Vagina (tissue), 2 donors: Measurements from ENCODE around the gene FUT7. TPM values are rescaled to one million over a fixed set of nuclear protein-coding genes. Genes with fewer than 3 reads are reported as not detected.

Experiments
- DNase-seq, 2 donors: peaks; one replicate each; pipeline ENCODE4 v3.0.0-alpha.2; 2017; ENCODE audit errors: extremely low spot score in 2 of 2
- H3K27ac ChIP-seq: fragments of 200-600 bp; sonication (generic); one replicate; pipeline ENCODE4 v1.5.1; 2019
- H3K27me3 ChIP-seq: fragments of 200-600 bp; sonication (generic); one replicate; pipeline ENCODE4 v1.5.1; 2019
- H3K36me3 ChIP-seq, 2 donors: fragments of 200-600 bp; sonication (generic); one replicate each; pipeline ENCODE4 v1.5.1; 2017 to 2019
- H3K4me1 ChIP-seq: fragments of 200-600 bp; sonication (generic); one replicate; pipeline ENCODE4 v1.5.1; 2019
- H3K4me3 ChIP-seq, 2 donors: fragments of 200-600 bp; sonication (generic); 1 replicate in 1 of 2; 2 replicates in 1 of 2; pipeline ENCODE4 v1.5.1; 2016 to 2019
- H3K9me3 ChIP-seq: fragments of 200-600 bp; sonication (generic); one replicate; pipeline ENCODE4 v1.5.1; 2019
- CTCF ChIP-seq, 3 experiments: fragments of 450-650 bp in 2 of 3; fragments of 200-600 bp in 1 of 3; sonication (generic) in 1 of 3; IDR thresholded peaks; one replicate each; pipeline ENCODE4 v1.5.1; 2017 to 2019; ENCODE audit warnings: antibody characterized with exemption in 3 of 3, mild to moderate bottlenecking in 2 of 3, moderate library complexity in 2 of 3
- POLR2A ChIP-seq, 2 donors: fragments of 450-650 bp; IDR thresholded peaks; one replicate each; pipeline ENCODE4 v1.6.1; 2017; ENCODE audit warnings: antibody characterized with exemption in 2 of 2, mild to moderate bottlenecking in 2 of 2, moderate library complexity in 2 of 2
- POLR2AphosphoS5 ChIP-seq, 2 donors: sonication (generic); formaldehyde crosslinking; IDR thresholded peaks; one replicate each; pipeline ENCODE4 v1.9.0; 2017; ENCODE audit warnings: antibody characterized with exemption in 2 of 2, mild to moderate bottlenecking in 2 of 2, low read depth in 1 of 2; ENCODE audit not compliant: insufficient read depth in 1 of 2
- intact Hi-C: fragments of 100-400 bp; cut with DNase I; formaldehyde crosslinking; loops from one replicate; pipeline ENCODE4 v1.15.1; 2023
- total RNA-seq: library from RNA; depleted of rRNA; stranded (reverse); fragments of >200 nt; gene quantifications from one replicate; pipeline ENCODE4 v1.2.3, GENCODE V29; 2016

Gene FUT7
- total RNA-seq, 1 donor from 2014 or later: not detected

- intact Hi-C loops: no loop called here
- H3K27me3 ChIP-seq: no peaks in the 10 kb centered on the region
- peaks cover 0 to 7% of the 10 kb centered on the region in 2 donors for H3K36me3 ChIP-seq
These were observed 7.9 kb upstream of the FUT7 start for GRCh38 chr9:137039611-137040366.

GRCh38 chr9:137038916-137039315 is 7.0 kb upstream of the FUT7 start:
- H3K36me3 ChIP-seq: peaks cover 0 to 7% of the 10 kb centered on the region in 2 donors
- no peaks in the 10 kb centered on the region for H3K27me3 ChIP-seq
- DNase-seq: no peak
- TF ChIP-seq POLR2AphosphoS5 (IDR thresholded peaks at IDR 0.05; ENCODE audit: insufficient read depth in 1 of 2, low read depth in 1 of 2): no peak
- no peak for TF ChIP-seq CTCF (IDR thresholded peaks at IDR 0.05)
- no peak for TF ChIP-seq POLR2A (IDR thresholded peaks at IDR 0.05)
- no peaks in the 10 kb centered on the region for H3K9me3 ChIP-seq
- no peak overlapping the region for H3K27ac ChIP-seq
- H3K4me3 ChIP-seq: no peak overlapping the region
- peaks cover 18% of the 10 kb centered on the region for H3K4me1 ChIP-seq
- intact Hi-C loops: no loop called here

More at GRCh38 chr9:137039611-137040366, 7.9 kb upstream of the FUT7 start:
- Histone ChIP-seq H3K9me3 (no peaks in the 10 kb centered on the region), H3K4me3 (no peak overlapping the region), H3K27ac (no peak overlapping the region), H3K4me1 (peaks cover 22% of the 10 kb centered on the region)
- DNase-seq: no peak
- TF ChIP-seq CTCF (IDR thresholded peaks at IDR 0.05) (no peak), POLR2AphosphoS5 (IDR thresholded peaks at IDR 0.05; ENCODE audit: insufficient read depth in 1 of 2, low read depth in 1 of 2) (no peak), POLR2A (IDR thresholded peaks at IDR 0.05) (no peak)

GRCh38 chr9:137037483-137037882 is 5.6 kb upstream of the FUT7 start:
- TF ChIP-seq POLR2A (IDR thresholded peaks at IDR 0.05) (no peak), POLR2AphosphoS5 (IDR thresholded peaks at IDR 0.05; ENCODE audit: insufficient read depth in 1 of 2, low read depth in 1 of 2) (no peak), CTCF (IDR thresholded peaks at IDR 0.05) (no peak)
- intact Hi-C loops: no loop called here
- Histone ChIP-seq H3K4me3 (no peak overlapping the region), H3K4me1 (peaks cover 15% of the 10 kb centered on the region), H3K27me3 (no peaks in the 10 kb centered on the region), H3K27ac (no peak overlapping the region), H3K9me3 (no peaks in the 10 kb centered on the region), H3K36me3 (peaks cover 0 to 7% of the 10 kb centered on the region in 2 donors)
- DNase-seq: no peak

- Histone ChIP-seq H3K27ac (no peak overlapping the region), H3K4me1 (peaks cover 15% of the 10 kb centered on the region), H3K27me3 (no peaks in the 10 kb centered on the region), H3K4me3 (no peak overlapping the region), H3K9me3 (no peaks in the 10 kb centered on the region), H3K36me3 (peaks cover 0 to 7% of the 10 kb centered on the region in 2 donors)
- TF ChIP-seq POLR2AphosphoS5 (IDR thresholded peaks at IDR 0.05; ENCODE audit: insufficient read depth in 1 of 2, low read depth in 1 of 2) (no peak), POLR2A (IDR thresholded peaks at IDR 0.05) (no peak), CTCF (IDR thresholded peaks at IDR 0.05) (no peak)
- intact Hi-C loops: no loop called here
- DNase-seq: no peak
These were observed 5.1 kb upstream of the FUT7 start for GRCh38 chr9:137037035-137037434.

- no peaks in the 10 kb centered on the region for H3K9me3 ChIP-seq
- peaks cover 15% of the 10 kb centered on the region for H3K4me1 ChIP-seq
- intact Hi-C loops: no loop called here
- no peak overlapping the region for H3K4me3 ChIP-seq
- H3K36me3 ChIP-seq: peaks cover 0 to 7% of the 10 kb centered on the region in 2 donors
- no peak overlapping the region for H3K27ac ChIP-seq
- H3K27me3 ChIP-seq: no peaks in the 10 kb centered on the region
- TF ChIP-seq POLR2A (IDR thresholded peaks at IDR 0.05) (no peak), CTCF (IDR thresholded peaks at IDR 0.05) (no peak), POLR2AphosphoS5 (IDR thresholded peaks at IDR 0.05; ENCODE audit: insufficient read depth in 1 of 2, low read depth in 1 of 2) (no peak)
- DNase-seq: no peak
These were observed 4.0 kb upstream of the FUT7 start for GRCh38 chr9:137035937-137036336.
